Measurements from ENCODE around the gene LRSAM1.

DNA sequence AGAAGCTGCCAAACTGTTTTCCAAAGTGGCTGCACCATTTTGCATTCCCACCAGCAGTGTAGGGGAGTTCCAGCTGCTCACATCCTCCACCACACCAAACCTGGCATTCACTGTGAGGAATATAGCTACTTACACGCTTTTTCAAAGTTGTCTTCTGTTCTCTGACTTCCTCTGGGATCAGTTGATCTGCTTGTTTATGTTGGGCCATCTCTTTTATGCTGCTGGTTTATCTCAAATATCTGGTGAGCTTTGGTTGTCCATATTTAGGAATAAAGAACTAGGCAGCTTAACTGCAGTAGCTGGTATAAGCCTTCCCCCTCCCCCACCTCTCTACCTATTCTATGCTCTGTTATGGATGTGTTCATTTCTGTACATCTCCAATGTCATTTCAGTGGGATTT is 35.7 kb upstream of the LRSAM1 start:
- TF ChIP-seq, protein P1, sequence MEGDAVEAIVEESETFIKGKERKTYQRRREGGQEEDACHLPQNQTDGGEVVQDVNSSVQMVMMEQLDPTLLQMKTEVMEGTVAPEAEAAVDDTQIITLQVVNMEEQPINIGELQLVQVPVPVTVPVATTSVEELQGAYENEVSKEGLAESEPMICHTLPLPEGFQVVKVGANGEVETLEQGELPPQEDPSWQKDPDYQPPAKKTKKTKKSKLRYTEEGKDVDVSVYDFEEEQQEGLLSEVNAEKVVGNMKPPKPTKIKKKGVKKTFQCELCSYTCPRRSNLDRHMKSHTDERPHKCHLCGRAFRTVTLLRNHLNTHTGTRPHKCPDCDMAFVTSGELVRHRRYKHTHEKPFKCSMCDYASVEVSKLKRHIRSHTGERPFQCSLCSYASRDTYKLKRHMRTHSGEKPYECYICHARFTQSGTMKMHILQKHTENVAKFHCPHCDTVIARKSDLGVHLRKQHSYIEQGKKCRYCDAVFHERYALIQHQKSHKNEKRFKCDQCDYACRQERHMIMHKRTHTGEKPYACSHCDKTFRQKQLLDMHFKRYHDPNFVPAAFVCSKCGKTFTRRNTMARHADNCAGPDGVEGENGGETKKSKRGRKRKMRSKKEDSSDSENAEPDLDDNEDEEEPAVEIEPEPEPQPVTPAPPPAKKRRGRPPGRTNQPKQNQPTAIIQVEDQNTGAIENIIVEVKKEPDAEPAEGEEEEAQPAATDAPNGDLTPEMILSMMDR (IDR thresholded peaks at IDR 0.05), result no peak
- TF ChIP-seq POLR2A (IDR thresholded peaks at IDR 0.05), result no peak

Data from thyroid gland (tissue), 4 donors.